Naive B cell (primary cell): ENCODE data around the gene GNAT1. TPM values are rescaled to one million over a fixed set of nuclear protein-coding genes. Genes with fewer than 3 reads are reported as not detected.
A peak's percentile ranks its signal among the peaks of the same experiment; 100 is the strongest.

ENCODE experiments used
- ATAC-seq, 2 donors: fragments of 150-1000 bp; cut with Tn5 transposase; 2 replicates each; pipeline ENCODE4 v1.10.0; 2021; ENCODE audit warnings: low read depth in 2 of 2, mild to moderate bottlenecking in 2 of 2, moderate library complexity in 2 of 2
- DNase-seq: peaks from one replicate; pipeline ENCODE4 v3.0.0; 2022
- H3K27ac Mint-ChIP-seq, 6 donors: one replicate each; pipeline ENCODE4 v1.8.0; 2020 to 2022; ENCODE audit warnings: mild to moderate bottlenecking in 6 of 6, mixed read lengths in 6 of 6, moderate library complexity in 5 of 6, inconsistent platforms in 2 of 6
- H3K27me3 Mint-ChIP-seq, 3 donors: one replicate each; pipeline ENCODE4 v1.8.0; 2021 to 2022; ENCODE audit warnings: mixed read lengths in 3 of 3, mild to moderate bottlenecking in 1 of 3
- H3K36me3 Mint-ChIP-seq, 2 donors: one replicate each; pipeline ENCODE4 v1.8.0; 2020 to 2022; ENCODE audit warnings: mixed read lengths in 2 of 2, inconsistent platforms in 1 of 2, mild to moderate bottlenecking in 1 of 2
- H3K4me1 Mint-ChIP-seq, 3 donors: one replicate each; pipeline ENCODE4 v1.8.0; 2020 to 2022; ENCODE audit warnings: mixed read lengths in 3 of 3, inconsistent platforms in 1 of 3, mild to moderate bottlenecking in 1 of 3, moderate library complexity in 1 of 3
- H3K4me3 Mint-ChIP-seq, 8 donors: one replicate each; pipeline ENCODE4 v1.8.0; 2020 to 2022; ENCODE audit warnings: mild to moderate bottlenecking in 8 of 8, mixed read lengths in 8 of 8, moderate library complexity in 8 of 8, inconsistent platforms in 2 of 8
- H3K9me3 Mint-ChIP-seq, 7 donors: one replicate each; pipeline ENCODE4 v1.8.0; 2020 to 2022; ENCODE audit warnings: mixed read lengths in 7 of 7, mild to moderate bottlenecking in 5 of 7, inconsistent platforms in 2 of 7, moderate library complexity in 1 of 7
- polyA plus RNA-seq, 6 donors: library from polyadenylated mRNA; unstranded; fragments of 300-500 nt; fragmentation: Illumina TruSeq; gene quantifications; one replicate each; pipeline ENCODE4 v1.2.3, GENCODE V29; 2021; ENCODE audit warnings: low read depth in 6 of 6

GNAT1 gene
- polyA plus RNA-seq, 6 donors from 2014 or later: not detected

- Mint-ChIP-seq H3K4me1 (no peaks in the 10 kb centered on the region), H3K27me3 (peaks cover 4 to 28% (median 13%) of the 10 kb centered on the region in 3 donors), H3K36me3 (no peaks in the 10 kb centered on the region), H3K27ac (no peak overlapping the region), H3K9me3 (peaks cover 0 to 2% (median 0%) of the 10 kb centered on the region in 7 donors), H3K4me3 (no peak overlapping the region)
- ATAC-seq (no peak), DNase-seq (no peak)
Measured at GRCh38 chr3:50213373-50213772, 22.0 kb downstream of the GNAT1 start.

GRCh38 chr3:50214824-50215223, 23.4 kb downstream of the GNAT1 start:
- Mint-ChIP-seq H3K9me3 (no peaks in the 10 kb centered on the region), H3K36me3 (no peaks in the 10 kb centered on the region), H3K27me3 (peaks cover 0 to 17% (median 5%) of the 10 kb centered on the region in 3 donors), H3K4me1 (no peaks in the 10 kb centered on the region), H3K27ac (no peak overlapping the region), H3K4me3 (no peak overlapping the region)
- ATAC-seq (no peak), DNase-seq (no peak)

- Mint-ChIP-seq H3K36me3 (no peaks in the 10 kb centered on the region), H3K27me3 (peaks cover 0 to 13% (median 5%) of the 10 kb centered on the region in 3 donors), H3K27ac (no peak overlapping the region), H3K9me3 (no peaks in the 10 kb centered on the region), H3K4me3 (no peak overlapping the region), H3K4me1 (no peaks in the 10 kb centered on the region)
- ATAC-seq: no peak
- no peak for DNase-seq
Measured at GRCh38 chr3:50215529-50215928, 24.1 kb downstream of the GNAT1 start.

- ATAC-seq (no peak), DNase-seq (no peak)
- Mint-ChIP-seq H3K27ac (no peak overlapping the region), H3K4me3 (no peak overlapping the region), H3K27me3 (peaks cover 0 to 13% (median 5%) of the 10 kb centered on the region in 3 donors), H3K36me3 (no peaks in the 10 kb centered on the region), H3K9me3 (no peaks in the 10 kb centered on the region), H3K4me1 (no peaks in the 10 kb centered on the region)
Measured at GRCh38 chr3:50217681-50218080, 26.3 kb downstream of the GNAT1 start.

- no peak for DNase-seq
- no peak for ATAC-seq
- Mint-ChIP-seq H3K4me3 (no peak overlapping the region), H3K27me3 (peaks cover 0 to 13% (median 5%) of the 10 kb centered on the region in 3 donors), H3K27ac (no peak overlapping the region), H3K36me3 (no peaks in the 10 kb centered on the region), H3K4me1 (no peaks in the 10 kb centered on the region), H3K9me3 (no peaks in the 10 kb centered on the region)
Measured at GRCh38 chr3:50218448-50218847, 27.0 kb downstream of the GNAT1 start.

- no peak overlapping the region for H3K27ac Mint-ChIP-seq
- no peaks in the 10 kb centered on the region for H3K9me3 Mint-ChIP-seq
- H3K27me3 Mint-ChIP-seq: peaks cover 3 to 19% (median 13%) of the 10 kb centered on the region in 3 donors
- DNase-seq (no peak), ATAC-seq (no peak)
- H3K4me1 Mint-ChIP-seq: no peaks in the 10 kb centered on the region
- H3K36me3 Mint-ChIP-seq: no peaks in the 10 kb centered on the region
- H3K4me3 Mint-ChIP-seq: no peak overlapping the region
Measured at GRCh38 chr3:50219285-50219684, 27.9 kb downstream of the GNAT1 start.

- H3K4me1 Mint-ChIP-seq: no peaks in the 10 kb centered on the region
- H3K9me3 Mint-ChIP-seq: no peaks in the 10 kb centered on the region
- H3K27ac Mint-ChIP-seq: no peak overlapping the region
- ATAC-seq (no peak), DNase-seq (no peak)
- peaks cover 3 to 26% (median 21%) of the 10 kb centered on the region in 3 donors for H3K27me3 Mint-ChIP-seq
- H3K36me3 Mint-ChIP-seq: no peaks in the 10 kb centered on the region
- no peak overlapping the region for H3K4me3 Mint-ChIP-seq
Measured at GRCh38 chr3:50220109-50220508, 28.7 kb downstream of the GNAT1 start.

GRCh38 chr3:50221051-50221410, 29.6 kb downstream of the GNAT1 start:
- Mint-ChIP-seq H3K36me3 (no peaks in the 10 kb centered on the region), H3K27ac (no peak overlapping the region)

GRCh38 chr3:50221411-50222168, 30.2 kb downstream of the GNAT1 start:
- Mint-ChIP-seq H3K4me3 (no peak overlapping the region), H3K27me3 (peaks cover 3 to 24% (median 23%) of the 10 kb centered on the region in 3 donors), H3K9me3 (no peaks in the 10 kb centered on the region), H3K4me1 (peaks cover 7 to 10% (median 9%) of the 10 kb centered on the region in 3 donors), H3K36me3 (no peaks in the 10 kb centered on the region), H3K27ac (peak overlapping the region in 1 of 6 donors; percentile 73)
- DNase-seq (no peak), ATAC-seq (no peak)

More at GRCh38 chr3:50221051-50221410, 29.6 kb downstream of the GNAT1 start:
- Mint-ChIP-seq H3K27me3 (peaks cover 3 to 25% (median 24%) of the 10 kb centered on the region in 3 donors), H3K4me1 (peaks cover 4 to 6% (median 5%) of the 10 kb centered on the region in 3 donors), H3K4me3 (no peak overlapping the region), H3K9me3 (no peaks in the 10 kb centered on the region)
- DNase-seq (no peak), ATAC-seq (no peak)

- H3K4me3 Mint-ChIP-seq: no peak overlapping the region
- H3K36me3 Mint-ChIP-seq: no peaks in the 10 kb centered on the region
- H3K4me1 Mint-ChIP-seq: peaks cover 12 to 14% (median 13%) of the 10 kb centered on the region in 3 donors
- no peak overlapping the region for H3K27ac Mint-ChIP-seq
- ATAC-seq (no peak), DNase-seq (no peak)
- H3K27me3 Mint-ChIP-seq: peaks cover 3 to 24% (median 18%) of the 10 kb centered on the region in 3 donors
- no peaks in the 10 kb centered on the region for H3K9me3 Mint-ChIP-seq
Measured at GRCh38 chr3:50222169-50222528, 30.7 kb downstream of the GNAT1 start.

GRCh38 chr3:50224639-50225038, 33.2 kb downstream of the GNAT1 start:
- ATAC-seq (no peak), DNase-seq (no peak)
- no peaks in the 10 kb centered on the region for H3K36me3 Mint-ChIP-seq
- H3K4me1 Mint-ChIP-seq: peaks cover 31 to 38% (median 33%) of the 10 kb centered on the region in 3 donors
- peak overlapping the region in 1 of 6 donors; percentile 61 for H3K27ac Mint-ChIP-seq
- H3K9me3 Mint-ChIP-seq: no peaks in the 10 kb centered on the region
- H3K27me3 Mint-ChIP-seq: peaks cover 3 to 18% (median 18%) of the 10 kb centered on the region in 3 donors
- peak overlapping the region in 6 of 8 donors; percentile 30 to 99 (median 70) for H3K4me3 Mint-ChIP-seq

- ATAC-seq (peak; percentile 16 to 20), DNase-seq (peak; percentile 39)
- H3K27me3 Mint-ChIP-seq: peaks cover 3 to 18% (median 18%) of the 10 kb centered on the region in 3 donors
- H3K36me3 Mint-ChIP-seq: no peaks in the 10 kb centered on the region
- peaks cover 42 to 55% (median 53%) of the 10 kb centered on the region in 3 donors for H3K4me1 Mint-ChIP-seq
- H3K9me3 Mint-ChIP-seq: no peaks in the 10 kb centered on the region
- peak overlapping the region; percentile 84 to 99 (median 96) for H3K4me3 Mint-ChIP-seq
- peak overlapping the region; percentile 83 to 96 (median 90) for H3K27ac Mint-ChIP-seq
Measured at GRCh38 chr3:50226888-50227389, 35.5 kb downstream of the GNAT1 start.

GRCh38 chr3:50227390-50228183, 36.2 kb downstream of the GNAT1 start:
- DNase-seq (peak; percentile 93), ATAC-seq (peak; percentile 77 to 79)
- H3K36me3 Mint-ChIP-seq: no peaks in the 10 kb centered on the region
- peaks cover 44 to 58% (median 53%) of the 10 kb centered on the region in 3 donors for H3K4me1 Mint-ChIP-seq
- peak overlapping the region; percentile 84 to 99 (median 96) for H3K4me3 Mint-ChIP-seq
- H3K27me3 Mint-ChIP-seq: peaks cover 3 to 18% (median 18%) of the 10 kb centered on the region in 3 donors
- H3K9me3 Mint-ChIP-seq: no peaks in the 10 kb centered on the region
- H3K27ac Mint-ChIP-seq: peak overlapping the region; percentile 70 to 92 (median 90)
